GM10266 (cell line): ENCODE results near the gene PRIMPOL.

Experiments
- DNase-seq: peaks from one replicate; pipeline ENCODE4 v3.0.0; 2012; ENCODE audit errors: extremely low spot score
- TF ChIP-seq, protein P1 (sequence below): IDR thresholded peaks from 2 replicates; pipeline ENCODE4 v1.5.1; 2012; ENCODE audit warnings: mild to moderate bottlenecking, low read depth; ENCODE audit not compliant: control insufficient read depth, insufficient read depth; ENCODE audit errors: missing control alignments

Gene PRIMPOL

DNA sequence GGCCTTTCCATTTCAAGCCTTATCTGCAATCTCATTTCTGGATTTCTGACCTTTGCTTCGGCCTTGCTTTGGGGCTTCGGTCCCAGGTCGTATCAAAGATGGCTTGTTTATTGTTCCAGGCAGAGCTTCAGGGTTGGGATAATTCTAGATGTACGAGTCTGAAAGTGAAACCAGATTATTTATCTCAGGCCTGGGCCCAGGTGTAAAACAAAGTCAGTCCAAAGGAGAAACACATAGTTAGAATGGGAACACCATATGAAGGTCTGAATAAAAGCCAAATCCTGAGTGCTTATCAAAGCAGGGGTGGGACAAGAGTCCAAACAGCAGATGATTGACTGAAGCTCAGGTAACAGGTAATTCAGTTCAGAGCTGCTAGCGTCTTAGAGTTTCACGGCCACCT lies 17.1 kb downstream of the PRIMPOL start:
- TF ChIP-seq, protein P1, sequence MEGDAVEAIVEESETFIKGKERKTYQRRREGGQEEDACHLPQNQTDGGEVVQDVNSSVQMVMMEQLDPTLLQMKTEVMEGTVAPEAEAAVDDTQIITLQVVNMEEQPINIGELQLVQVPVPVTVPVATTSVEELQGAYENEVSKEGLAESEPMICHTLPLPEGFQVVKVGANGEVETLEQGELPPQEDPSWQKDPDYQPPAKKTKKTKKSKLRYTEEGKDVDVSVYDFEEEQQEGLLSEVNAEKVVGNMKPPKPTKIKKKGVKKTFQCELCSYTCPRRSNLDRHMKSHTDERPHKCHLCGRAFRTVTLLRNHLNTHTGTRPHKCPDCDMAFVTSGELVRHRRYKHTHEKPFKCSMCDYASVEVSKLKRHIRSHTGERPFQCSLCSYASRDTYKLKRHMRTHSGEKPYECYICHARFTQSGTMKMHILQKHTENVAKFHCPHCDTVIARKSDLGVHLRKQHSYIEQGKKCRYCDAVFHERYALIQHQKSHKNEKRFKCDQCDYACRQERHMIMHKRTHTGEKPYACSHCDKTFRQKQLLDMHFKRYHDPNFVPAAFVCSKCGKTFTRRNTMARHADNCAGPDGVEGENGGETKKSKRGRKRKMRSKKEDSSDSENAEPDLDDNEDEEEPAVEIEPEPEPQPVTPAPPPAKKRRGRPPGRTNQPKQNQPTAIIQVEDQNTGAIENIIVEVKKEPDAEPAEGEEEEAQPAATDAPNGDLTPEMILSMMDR, result no peak
- DNase-seq, result no peak

DNA sequence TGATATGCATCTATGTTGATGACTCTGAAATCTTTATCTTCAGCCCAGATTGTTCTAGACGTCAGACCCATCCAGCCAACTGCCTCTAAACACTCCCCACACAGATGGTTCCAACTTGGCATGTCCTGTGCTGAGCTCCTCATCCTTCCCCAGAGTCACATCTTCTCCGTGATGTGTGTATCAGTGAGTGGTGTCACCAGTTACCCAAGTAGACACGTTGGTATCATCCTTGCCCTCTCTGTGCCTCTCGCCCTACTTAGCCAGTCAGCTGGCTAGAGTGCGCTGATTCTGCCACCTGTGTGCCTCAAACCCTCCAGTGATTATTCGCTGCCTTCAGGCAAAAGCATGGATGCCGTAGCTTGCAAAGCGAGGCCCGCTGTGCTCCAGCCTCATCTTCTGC lies 18.6 kb downstream of the PRIMPOL start:
- TF ChIP-seq, protein P1, result no peak
- DNase-seq, result no peak

DNA sequence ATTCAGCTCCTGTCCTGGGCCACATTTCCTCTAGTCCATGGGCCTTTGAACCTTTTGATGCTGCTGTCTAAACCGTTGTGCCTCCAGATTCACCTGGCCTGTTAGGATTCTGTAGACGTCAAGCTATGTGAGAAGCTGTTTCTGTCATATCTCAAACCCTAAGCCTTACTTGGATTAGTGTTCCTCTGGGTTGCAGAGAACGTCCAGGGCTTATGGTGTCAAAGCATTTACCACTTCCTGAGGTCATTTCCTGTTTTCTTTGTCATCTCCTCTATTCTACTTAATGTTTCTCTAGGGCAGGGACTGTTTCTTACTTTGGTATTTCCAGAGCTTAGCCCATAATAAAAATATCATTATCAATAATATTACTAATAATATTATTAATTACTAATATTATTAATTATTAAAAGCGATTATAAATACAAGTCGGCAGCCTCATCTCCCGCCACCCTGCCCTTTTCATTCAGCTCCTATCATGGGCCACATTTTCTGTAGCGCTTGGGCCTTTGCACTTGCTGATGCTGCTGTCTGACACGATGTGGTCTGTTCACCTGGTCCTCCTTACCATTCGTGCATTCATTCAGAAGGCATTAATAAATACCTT lies 19.1 kb downstream of the PRIMPOL start:
- TF ChIP-seq, protein P1, result no peak

DNA sequence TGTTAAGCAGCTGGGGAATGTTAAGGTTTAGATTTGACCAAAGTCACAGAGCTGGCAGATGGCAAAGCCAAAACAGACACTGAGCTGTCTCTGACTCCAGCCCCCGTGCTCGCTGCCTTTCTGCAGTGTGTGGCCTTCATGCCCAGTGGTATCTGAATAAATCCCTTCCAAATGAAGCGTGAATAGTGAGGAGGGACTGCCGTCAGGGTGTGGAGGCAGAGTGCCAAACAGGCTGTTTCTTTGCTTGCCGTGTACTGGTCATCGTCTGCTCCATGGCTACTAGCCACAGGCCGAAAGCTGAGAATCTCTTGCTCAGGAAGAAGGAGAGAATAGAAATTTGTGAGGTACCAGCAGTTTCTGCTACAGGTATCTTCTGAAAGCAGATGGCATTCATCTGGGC lies 19.7 kb downstream of the PRIMPOL start:
- DNase-seq, result no peak
- TF ChIP-seq, protein P1, result no peak

More for the DNA sequence above, 19.1 kb downstream of the PRIMPOL start:
- DNase-seq, result no peak

DNA sequence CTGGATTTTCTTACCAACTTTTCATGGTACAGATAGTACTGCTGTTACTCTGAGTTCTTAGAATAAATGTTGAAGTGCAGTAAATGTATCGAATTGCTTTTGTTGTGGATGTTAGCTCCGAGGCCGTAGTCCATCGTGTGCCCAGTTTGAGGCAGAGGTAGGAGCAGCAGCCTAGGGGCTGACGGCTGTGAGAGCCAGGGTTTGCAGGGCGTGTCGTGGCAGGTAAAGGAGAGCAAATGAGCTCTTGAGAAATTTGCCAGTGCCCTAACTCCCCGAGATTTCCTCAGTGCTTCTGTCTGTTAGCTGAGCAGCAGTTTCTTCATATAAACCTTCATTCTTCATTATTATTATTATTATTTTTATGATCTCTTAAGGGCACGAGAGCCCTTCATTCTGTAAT lies 21.6 kb downstream of the PRIMPOL start:
- TF ChIP-seq, protein P1, result no peak

DNA sequence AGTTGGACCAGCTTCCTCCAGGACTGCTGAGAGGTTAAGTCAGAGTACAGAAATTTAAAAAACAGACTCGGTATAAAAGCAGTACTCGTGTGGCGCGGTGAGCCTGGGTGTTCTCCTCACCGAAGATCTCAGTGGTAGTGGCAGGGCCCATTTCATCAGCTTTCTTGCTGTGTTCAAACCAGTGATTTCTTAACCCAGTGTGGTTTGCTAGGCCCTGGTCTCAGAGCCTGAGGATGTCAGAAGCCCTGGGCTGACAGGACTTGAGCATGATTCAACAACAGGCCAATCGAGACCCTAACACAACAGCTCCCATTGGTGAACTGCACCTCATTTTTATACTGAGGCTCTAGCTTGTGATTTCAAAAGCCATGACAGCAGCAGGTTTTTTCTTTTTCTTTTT lies 23.2 kb downstream of the PRIMPOL start:
- TF ChIP-seq, protein P1, result no peak
- DNase-seq, result no peak

More for the DNA sequence above, 21.6 kb downstream of the PRIMPOL start:
- DNase-seq, result no peak

DNA sequence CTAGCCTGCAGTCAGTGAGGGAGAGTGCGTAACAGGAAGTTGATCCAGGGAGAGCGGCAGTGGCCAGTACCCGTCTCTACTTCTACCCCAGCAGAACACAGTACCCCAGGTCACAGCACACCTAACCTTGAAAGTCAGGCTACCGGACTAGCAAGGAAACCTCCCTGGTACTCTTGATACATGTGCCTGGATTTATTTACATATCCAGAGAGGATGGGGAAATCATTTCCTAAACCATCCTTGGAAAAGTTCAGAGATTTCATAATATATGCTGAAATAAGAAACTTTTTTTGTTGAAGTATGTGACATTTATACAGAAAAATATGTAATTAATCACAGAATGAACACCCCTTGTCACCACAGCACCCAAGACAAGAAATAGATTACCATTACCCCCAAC lies 24.5 kb downstream of the PRIMPOL start:
- TF ChIP-seq, protein P1, result no peak

More for the DNA sequence above, 24.5 kb downstream of the PRIMPOL start:
- no peak for DNase-seq
